Activated CD4-positive, alpha-beta T cell treated with anti-CD3 and anti-CD28 coated beads, Interleukin-2, amount 50 U/mL, for 1 hour (primary cell): Measurements from ENCODE around the gene STX5.
A peak's percentile ranks its signal among the peaks of the same experiment; 100 is the strongest.
"Not testable (repeated sequence)": the region's sequence is repeated elsewhere in the genome, so short reads cannot be mapped to it uniquely, and the experiment has no call there.

ENCODE experiments used
- DNase-seq: peaks from one replicate; pipeline ENCODE4 v3.0.0-alpha.2; 2020

The STX5 gene

GRCh38 chr11:62778441-62778840 lies 53.4 kb downstream of the STX5 start:
- DNase-seq, result no peak

DNA sequence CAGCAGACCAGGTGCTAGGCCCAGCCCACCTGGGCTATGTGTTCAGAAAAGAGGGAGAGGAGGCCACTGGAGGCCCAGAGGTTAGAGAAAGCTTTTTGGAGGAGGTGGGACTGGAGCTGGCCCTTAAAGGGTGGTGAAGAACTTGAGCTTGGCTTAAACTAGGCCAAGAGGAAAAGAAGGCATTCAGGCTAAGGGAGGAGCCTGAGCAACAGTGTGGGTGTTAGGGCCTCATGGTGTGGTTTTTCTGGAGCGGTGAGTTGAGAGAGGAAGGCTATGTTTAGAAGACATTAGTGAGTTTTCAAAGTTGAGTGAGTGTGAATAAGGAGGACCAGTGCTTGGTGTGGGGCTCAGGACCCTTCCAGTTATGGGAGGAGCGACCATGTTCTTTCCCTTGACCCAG lies 54.5 kb downstream of the STX5 start:
- DNase-seq, result no peak

GRCh38 chr11:62775646-62776045 lies 56.2 kb downstream of the STX5 start:
- no peak for DNase-seq

- no peak for DNase-seq
Observed at GRCh38 chr11:62774407-62774806, 57.4 kb downstream of the STX5 start.

DNA sequence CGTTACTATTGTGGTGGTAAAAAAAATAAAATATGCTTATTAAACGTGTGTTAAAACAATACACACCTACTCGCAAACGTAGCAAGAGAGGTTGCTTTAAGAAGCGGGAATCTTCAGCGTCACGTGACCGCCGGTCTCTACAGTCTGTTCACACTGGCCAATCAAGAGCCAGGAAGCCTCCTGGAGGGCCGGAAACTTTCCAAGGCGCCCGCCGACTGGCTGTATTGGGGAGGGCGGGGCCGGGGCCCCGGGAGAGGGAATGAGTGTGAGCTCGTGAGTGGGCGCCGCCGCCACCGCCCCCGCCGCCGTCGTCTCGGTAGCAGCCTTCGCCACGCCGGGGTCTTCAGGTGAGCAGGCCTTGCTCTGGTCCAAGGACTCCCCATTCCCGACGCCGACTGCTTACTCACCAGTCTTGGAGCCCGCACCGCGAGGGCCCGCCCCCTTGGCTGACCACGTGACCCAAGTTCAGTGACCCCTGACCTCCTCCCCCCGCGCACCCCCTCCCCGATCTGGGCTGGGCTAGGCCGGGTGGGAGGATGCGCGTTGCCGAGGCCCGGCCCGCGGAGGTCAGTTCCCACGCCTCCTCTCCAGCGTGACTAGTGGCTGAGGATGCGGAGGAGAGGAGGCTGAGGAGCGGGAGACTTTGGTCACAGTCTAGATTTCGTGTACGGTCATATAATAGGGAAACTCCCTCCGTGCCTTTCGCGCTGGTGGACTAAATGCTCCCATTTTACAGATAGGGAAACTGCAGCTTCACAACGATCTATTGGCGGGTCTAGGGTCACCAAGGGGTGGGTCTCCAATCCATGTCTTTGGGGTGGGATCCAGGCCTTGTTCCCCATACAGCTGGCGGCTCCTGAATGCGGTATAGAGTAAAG lies 60.5 kb downstream of the STX5 start, which contains the start of gene TAF6L:
Gene TAF6L, plus strand, starts transcription at position 253 of the 878 bp plus-strand sequence. CDS start 4,388 bp downstream, outside the sequence.
- peak; percentile 87 for DNase-seq

- no peak for DNase-seq
Observed at GRCh38 chr11:62770778-62771143, 61.1 kb downstream of the STX5 start.

DNA sequence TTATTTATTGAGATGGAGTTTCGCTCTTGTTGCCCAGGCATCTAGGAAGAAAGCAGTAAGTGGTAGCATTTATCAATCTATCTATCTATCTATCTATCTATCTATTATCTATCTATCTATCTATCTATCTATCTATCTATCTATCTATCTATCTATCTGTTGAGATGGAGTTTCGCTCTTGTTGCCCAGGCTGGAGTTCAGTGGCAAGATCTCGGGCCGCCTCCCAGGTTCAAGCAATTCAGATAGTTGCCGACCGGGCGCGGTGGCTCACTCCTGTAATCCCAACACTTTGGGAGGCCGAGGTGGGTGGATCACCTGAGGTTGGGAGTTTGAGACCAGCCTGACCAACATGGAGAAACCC lies 71.0 kb downstream of the STX5 start:
- DNase-seq, result not testable (repeated sequence)

DNA sequence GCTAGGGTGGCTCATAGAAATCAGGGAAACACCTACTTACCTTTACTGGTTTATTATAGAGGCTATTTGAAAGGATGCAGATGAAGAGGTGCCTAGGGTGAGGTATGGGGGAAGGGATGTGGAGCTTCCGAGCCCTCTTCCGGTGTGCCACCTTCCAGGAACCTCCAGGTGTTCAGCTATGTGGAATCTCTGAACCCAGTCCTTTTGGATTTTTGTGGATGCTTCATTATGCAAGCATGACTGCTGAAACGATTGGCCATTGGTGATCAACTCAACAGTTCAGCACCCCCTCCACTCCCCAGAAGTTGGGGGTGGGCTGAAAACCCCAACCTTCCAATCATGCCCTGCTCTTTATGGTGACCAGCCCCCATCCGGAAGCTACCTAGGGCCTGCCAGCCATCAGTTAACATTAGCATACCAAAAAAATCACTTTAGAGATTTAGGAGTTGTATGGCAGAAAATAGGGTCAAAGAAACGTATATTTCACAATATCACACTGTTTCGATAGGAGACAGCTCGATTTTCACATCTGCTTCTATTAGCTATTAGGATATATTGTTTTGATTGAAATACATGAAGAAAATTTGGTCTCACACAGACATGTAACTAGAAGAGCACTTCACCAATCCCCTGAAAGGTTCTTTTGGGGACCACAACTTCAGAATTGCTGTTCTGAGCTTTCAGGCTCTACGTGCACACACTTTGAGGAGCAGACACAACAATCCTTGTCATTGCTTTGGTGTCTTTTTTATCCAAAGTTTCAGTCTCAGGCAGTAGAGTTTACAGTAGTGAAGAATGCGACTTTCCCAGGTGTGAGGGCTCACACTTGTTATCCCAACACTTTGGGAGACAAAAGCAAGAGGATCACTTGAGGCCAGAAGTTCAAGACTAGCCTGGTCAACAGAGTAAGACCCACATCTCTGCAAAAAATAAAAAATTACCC lies 73.7 kb downstream of the STX5 start:
- no peak for DNase-seq
